Cardiac muscle cell (in vitro differentiated cells and primary cell): Measurements from ENCODE around the gene MYH9. TPM values are rescaled to one million over a fixed set of nuclear protein-coding genes. Genes with fewer than 3 reads are reported as not detected.
"Not testable (repeated sequence)": the region's sequence is repeated elsewhere in the genome, so short reads cannot be mapped to it uniquely, and the experiment has no call there.

Experiments used
- DNase-seq, 2 donors: peaks; one replicate each; pipeline versions ENCODE4 v3.0.0 to v3.0.0-alpha.2; 2010 to 2017; ENCODE audit warnings: low read depth in 1 of 2, low spot score in 1 of 2
- H3K27ac ChIP-seq: fragments of 200-600 bp; sonication (generic); 2 replicates; pipeline ENCODE4 v1.5.1; 2016
- H3K27me3 ChIP-seq: fragments of 200-600 bp; sonication (generic); 2 replicates; pipeline ENCODE4 v1.6.0; 2016; ENCODE audit warnings: control low read depth
- H3K36me3 ChIP-seq: fragments of 200-600 bp; sonication (generic); 2 replicates; pipeline ENCODE4 v1.5.1; 2016; ENCODE audit warnings: control low read depth
- H3K4me1 ChIP-seq: fragments of 200-600 bp; sonication (generic); 2 replicates; pipeline ENCODE4 v1.8.1; 2017; ENCODE audit warnings: low read depth, mild to moderate bottlenecking, mixed run types
- H3K4me3 ChIP-seq: fragments of 200-600 bp; sonication (generic); 2 replicates; pipeline ENCODE4 v1.5.1; 2016; ENCODE audit warnings: mild to moderate bottlenecking
- H3K9me3 ChIP-seq: fragments of 200-600 bp; sonication (generic); 2 replicates; pipeline ENCODE4 v1.5.1; 2017; ENCODE audit warnings: low read depth, mild to moderate bottlenecking, control low read depth
- polyA plus RNA-seq: library from polyadenylated mRNA; unstranded; fragments of >200 nt; fragmentation: Nextera tagmentation; extraction: Ambion mirVana; gene quantifications from 2 replicates; pipeline ENCODE4 v1.2.1, GENCODE V29; 2016
- total RNA-seq: library from RNA; depleted of rRNA; stranded (reverse); fragments of >200 nt; gene quantifications from 2 replicates; pipeline ENCODE4 v1.2.3, GENCODE V29; 2016
- TF ChIP-seq, protein P1 (sequence below): IDR thresholded peaks from 2 replicates; pipeline ENCODE4 v1.5.1; 2012; ENCODE audit warnings: low read depth, mild to moderate bottlenecking, low read length

Gene MYH9
- total and polyA plus RNA-seq, 2 experiments from 2014 or later, result 88.7 to 174 TPM

DNA sequence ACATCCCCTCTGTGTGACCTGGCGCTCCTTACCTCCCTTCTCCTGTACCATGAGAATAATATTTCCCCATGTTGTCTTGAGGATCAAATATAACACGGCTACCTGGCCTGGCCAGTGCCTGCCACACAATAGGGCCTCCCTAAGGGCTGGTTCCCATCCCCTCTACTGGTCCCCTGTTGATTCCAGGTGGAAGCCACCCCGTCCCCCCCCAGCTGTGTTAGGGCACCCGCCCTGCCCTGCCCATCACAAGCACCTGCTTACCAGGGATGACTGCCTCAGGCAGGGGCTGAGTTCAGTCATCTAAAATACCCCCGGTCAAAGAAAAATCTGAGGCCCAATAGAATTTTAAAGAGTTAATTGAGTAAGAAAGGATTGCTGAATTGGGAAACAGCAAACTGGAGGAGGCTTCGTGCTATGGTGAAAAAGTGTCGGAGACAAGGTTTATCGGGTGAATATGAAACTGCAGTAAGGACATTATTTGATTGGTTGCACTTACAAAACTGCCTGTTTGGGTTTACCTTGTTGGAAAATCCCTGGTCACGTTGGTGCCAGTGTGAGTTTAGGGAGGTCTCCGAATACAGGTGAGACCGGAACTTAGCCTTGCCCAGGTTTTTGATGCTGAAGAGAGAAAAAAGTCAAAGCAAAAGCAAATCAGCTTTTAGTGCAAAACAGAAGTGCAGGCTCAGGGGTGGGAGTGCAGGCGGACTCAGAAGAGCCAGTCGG is 129.7 kb downstream of the MYH9 start:
- H3K27me3 ChIP-seq, result no peaks in the 10 kb centered on the region
- TF ChIP-seq, protein P1, sequence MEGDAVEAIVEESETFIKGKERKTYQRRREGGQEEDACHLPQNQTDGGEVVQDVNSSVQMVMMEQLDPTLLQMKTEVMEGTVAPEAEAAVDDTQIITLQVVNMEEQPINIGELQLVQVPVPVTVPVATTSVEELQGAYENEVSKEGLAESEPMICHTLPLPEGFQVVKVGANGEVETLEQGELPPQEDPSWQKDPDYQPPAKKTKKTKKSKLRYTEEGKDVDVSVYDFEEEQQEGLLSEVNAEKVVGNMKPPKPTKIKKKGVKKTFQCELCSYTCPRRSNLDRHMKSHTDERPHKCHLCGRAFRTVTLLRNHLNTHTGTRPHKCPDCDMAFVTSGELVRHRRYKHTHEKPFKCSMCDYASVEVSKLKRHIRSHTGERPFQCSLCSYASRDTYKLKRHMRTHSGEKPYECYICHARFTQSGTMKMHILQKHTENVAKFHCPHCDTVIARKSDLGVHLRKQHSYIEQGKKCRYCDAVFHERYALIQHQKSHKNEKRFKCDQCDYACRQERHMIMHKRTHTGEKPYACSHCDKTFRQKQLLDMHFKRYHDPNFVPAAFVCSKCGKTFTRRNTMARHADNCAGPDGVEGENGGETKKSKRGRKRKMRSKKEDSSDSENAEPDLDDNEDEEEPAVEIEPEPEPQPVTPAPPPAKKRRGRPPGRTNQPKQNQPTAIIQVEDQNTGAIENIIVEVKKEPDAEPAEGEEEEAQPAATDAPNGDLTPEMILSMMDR, result no peak
- H3K27ac ChIP-seq, result no peak overlapping the region
- DNase-seq, result no peak
- peaks cover 13% of the 10 kb centered on the region for H3K4me1 ChIP-seq
- H3K9me3 ChIP-seq, result no peaks in the 10 kb centered on the region
- H3K36me3 ChIP-seq, result no peaks in the 10 kb centered on the region
- H3K4me3 ChIP-seq, result no peak overlapping the region

DNA sequence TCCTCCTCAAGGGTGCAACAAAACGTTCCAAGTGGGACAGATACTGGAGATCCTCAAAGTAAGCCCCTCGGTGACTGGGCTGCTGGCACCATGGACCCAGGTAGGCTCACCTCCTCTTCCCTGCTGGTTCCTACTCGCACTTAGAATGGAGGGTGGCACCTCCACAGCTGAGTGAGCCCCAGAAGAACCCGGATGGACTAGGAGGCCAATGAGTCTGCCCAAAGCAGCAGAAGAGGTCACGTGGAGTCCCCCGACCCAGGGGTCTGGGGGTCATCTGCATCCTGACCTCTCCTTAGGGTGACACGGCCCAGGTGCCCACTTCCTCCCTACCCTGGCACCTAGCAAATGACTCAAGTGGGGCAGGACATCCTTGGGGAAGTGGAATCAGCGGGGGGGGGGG is 130.5 kb downstream of the MYH9 start:
- no peaks in the 10 kb centered on the region for H3K27me3 ChIP-seq
- H3K27ac ChIP-seq, result no peak overlapping the region
- TF ChIP-seq, protein P1, result no peak
- no peak for DNase-seq
- H3K4me1 ChIP-seq, result peaks cover 13% of the 10 kb centered on the region
- no peaks in the 10 kb centered on the region for H3K9me3 ChIP-seq
- H3K36me3 ChIP-seq, result no peaks in the 10 kb centered on the region
- no peak overlapping the region for H3K4me3 ChIP-seq

DNA sequence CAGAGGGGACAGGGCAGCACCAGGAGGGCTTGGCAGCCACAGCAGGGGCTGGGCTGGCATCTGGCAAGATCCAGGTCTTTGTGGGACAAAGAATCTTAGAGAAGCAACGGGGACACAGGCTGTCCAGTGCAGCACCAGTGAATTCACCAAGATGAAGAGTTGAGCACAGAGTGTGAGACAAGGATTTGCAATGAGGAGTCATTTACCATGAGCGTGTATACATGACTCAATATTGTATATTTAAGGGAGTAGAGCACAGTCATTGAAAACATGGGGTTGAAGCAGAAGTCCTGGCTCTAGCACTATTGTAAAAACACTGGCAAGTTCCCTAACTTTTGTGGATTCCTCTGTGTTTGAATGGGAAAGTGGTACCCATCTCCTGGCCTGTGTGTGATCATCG is 131.3 kb downstream of the MYH9 start:
- DNase-seq, result no peak
- H3K36me3 ChIP-seq, result no peaks in the 10 kb centered on the region

DNA sequence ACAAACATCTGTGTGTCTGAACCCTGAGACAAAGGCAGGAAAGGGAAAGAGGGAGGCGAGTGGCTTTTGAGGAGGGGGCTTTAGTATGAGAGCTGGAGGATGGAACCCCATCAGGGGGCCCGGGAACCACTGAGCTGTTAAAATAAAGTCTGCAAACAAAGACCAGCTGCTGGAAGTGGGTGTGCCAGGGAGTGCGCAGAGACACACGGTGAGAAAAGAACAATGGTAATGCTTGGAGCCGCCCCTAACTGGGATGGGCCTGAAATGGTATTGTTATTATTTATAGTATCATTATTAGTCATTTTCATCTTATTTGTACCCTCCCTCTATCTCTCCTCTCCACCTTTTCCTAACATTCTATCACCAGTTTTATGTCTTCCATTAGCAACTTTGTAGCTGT is 132.2 kb downstream of the MYH9 start:
- not testable (repeated sequence) for DNase-seq

More for the DNA sequence above, 131.3 kb downstream of the MYH9 start:
- Histone ChIP-seq H3K4me3 (no peak overlapping the region), H3K27ac (no peak overlapping the region), H3K27me3 (no peaks in the 10 kb centered on the region), H3K4me1 (peaks cover 13% of the 10 kb centered on the region), H3K9me3 (no peaks in the 10 kb centered on the region)
- TF ChIP-seq, protein P1, result no peak

DNA sequence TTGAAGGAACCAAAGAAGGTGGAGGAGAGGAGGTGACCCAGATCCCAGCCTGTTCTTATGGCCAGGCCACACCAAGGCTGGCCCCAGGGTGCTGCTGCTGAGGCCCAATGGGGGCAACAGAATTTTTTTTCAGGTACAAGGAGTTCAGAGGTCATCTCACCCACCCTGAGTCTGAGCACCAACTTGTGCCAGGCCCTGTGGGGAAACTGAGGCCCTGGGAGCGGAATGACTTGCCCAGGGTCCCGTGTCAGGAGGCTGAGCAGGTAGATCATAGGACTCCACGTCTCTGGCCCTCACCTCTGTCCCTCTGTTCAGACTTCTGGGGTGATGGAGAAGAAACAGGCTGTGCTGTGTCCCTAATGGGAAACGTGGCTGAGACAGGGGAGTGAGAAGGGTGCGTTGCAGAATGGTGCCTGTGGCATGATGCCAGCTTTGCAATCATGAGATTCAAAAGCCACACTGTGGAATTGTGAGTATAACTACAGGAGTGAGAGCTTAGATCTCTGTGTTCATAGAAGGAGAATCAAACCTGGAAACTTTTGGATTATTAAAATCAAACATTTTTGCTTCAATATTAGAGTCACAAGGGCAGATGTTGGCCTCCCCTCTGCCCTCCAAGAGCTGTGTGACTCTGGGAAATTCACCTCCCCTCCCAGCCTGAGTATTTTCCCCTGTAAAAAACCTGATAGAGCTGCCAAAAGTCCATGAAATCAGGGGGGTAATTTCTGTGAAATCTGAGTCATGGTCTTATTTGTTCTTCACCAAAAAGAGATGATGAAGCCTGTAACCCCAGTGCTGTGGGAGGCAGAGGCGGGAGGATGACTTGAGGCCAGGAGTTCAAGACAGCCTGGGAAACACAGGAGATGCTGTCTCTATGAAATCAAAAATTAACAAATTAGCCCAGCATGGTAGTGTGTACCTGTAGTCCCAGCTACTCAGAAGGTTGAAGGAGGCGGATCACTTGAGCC is 134.0 kb downstream of the MYH9 start:
- Histone ChIP-seq H3K9me3 (no peaks in the 10 kb centered on the region), H3K36me3 (no peaks in the 10 kb centered on the region), H3K27ac (no peak overlapping the region), H3K4me3 (no peak overlapping the region), H3K4me1 (peaks cover 2% of the 10 kb centered on the region), H3K27me3 (no peaks in the 10 kb centered on the region)
- peak in 1 of 2 donors; percentile 55 for DNase-seq
- TF ChIP-seq, protein P1, result no peak

More for the DNA sequence above, 132.2 kb downstream of the MYH9 start:
- H3K36me3 ChIP-seq, H3K4me3 ChIP-seq, H3K9me3 ChIP-seq, H3K27ac ChIP-seq, H3K27me3 ChIP-seq: not testable (repeated sequence)
- peaks cover 13% of the 10 kb centered on the region for H3K4me1 ChIP-seq
